ENCODE measurements around the gene L3MBTL4.
"Not testable (repeated sequence)": the region's sequence is repeated elsewhere in the genome, so short reads cannot be mapped to it uniquely, and the experiment has no call there.

L3MBTL4 gene

DNA sequence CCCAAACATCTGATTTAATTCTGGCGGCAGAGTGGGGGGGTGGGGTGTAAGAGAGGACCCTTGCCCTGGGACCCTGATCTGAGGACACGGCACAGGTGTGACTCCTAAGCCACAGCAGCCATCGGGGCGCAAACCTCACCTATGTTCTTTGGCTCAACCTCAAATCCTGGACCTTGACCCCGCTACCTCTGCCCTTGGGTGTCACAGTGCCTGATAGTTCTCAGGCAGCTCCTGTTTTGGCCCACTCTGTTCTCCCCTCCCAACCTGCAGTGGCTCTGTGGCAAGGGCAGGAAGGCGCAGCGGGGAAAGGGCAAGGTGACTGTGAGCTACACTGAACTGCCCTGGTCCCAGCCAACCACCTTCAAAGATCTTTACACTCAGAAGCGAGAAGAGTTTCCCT, 152.8 kb downstream of the L3MBTL4 start:
- POLR2A ChIA-PET: no interaction called here
- H3K4me3 ChIP-seq (ENCODE audit: low read depth, low read length): no peak overlapping the region
- TF ChIP-seq, protein P1, sequence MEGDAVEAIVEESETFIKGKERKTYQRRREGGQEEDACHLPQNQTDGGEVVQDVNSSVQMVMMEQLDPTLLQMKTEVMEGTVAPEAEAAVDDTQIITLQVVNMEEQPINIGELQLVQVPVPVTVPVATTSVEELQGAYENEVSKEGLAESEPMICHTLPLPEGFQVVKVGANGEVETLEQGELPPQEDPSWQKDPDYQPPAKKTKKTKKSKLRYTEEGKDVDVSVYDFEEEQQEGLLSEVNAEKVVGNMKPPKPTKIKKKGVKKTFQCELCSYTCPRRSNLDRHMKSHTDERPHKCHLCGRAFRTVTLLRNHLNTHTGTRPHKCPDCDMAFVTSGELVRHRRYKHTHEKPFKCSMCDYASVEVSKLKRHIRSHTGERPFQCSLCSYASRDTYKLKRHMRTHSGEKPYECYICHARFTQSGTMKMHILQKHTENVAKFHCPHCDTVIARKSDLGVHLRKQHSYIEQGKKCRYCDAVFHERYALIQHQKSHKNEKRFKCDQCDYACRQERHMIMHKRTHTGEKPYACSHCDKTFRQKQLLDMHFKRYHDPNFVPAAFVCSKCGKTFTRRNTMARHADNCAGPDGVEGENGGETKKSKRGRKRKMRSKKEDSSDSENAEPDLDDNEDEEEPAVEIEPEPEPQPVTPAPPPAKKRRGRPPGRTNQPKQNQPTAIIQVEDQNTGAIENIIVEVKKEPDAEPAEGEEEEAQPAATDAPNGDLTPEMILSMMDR (IDR thresholded peaks at IDR 0.05; ENCODE audit: insufficient read depth, low read length, missing control alignments): no peak
- no peak for DNase-seq (ENCODE audit: low read depth, low spot score)
- CTCF ChIA-PET: no interaction called here

DNA sequence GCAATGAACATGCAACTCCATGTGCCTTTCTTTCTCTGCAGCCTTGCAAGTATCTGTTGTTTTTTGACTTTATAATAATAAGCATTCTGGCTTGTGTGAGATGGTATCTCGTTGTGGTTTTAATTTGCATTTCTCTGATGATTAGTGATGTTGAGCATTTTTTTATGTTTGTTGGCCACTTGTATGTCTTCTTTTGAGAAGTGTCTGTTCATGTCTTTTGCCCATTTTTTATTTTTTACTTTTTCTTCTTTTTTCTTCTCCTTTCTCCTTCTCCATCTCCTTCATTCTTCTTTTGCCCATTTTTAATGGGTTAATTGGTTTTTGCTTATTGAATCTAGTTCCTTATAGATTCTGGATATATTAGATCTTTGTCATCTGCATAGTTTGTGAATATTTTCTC, 155.4 kb downstream of the L3MBTL4 start:
- POLR2A ChIA-PET; DNase-seq (ENCODE audit: low read depth, low spot score); H3K4me3 ChIP-seq (ENCODE audit: low read depth, low read length); CTCF ChIA-PET: not testable (repeated sequence)

DNA sequence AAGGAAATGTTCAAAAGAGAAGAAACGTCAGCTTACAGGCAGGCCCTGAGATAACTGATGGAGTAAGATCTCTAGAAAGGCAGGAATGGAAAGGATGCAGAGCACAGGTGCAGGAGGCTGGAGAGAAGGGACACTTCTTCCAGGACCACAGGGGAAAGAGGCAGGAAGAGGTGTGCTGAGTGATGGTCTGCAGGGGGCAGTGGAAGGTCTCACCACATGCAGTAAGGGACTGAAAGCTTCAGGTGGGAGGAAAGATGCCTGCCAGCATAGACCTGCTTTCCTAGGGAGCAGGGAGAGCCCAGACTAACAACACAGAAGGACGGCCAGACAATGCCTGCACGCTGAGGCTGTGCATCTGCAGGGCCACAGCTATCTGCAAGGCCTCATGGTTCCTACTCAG, 156.8 kb downstream of the L3MBTL4 start:
- CTCF ChIA-PET: no interaction called here
- no peak overlapping the region for H3K4me3 ChIP-seq (ENCODE audit: low read depth, low read length)
- POLR2A ChIA-PET: no interaction called here
- TF ChIP-seq, protein P1 (IDR thresholded peaks at IDR 0.05; ENCODE audit: insufficient read depth, low read length, missing control alignments): no peak
- DNase-seq (ENCODE audit: low read depth, low spot score): no peak

DNA sequence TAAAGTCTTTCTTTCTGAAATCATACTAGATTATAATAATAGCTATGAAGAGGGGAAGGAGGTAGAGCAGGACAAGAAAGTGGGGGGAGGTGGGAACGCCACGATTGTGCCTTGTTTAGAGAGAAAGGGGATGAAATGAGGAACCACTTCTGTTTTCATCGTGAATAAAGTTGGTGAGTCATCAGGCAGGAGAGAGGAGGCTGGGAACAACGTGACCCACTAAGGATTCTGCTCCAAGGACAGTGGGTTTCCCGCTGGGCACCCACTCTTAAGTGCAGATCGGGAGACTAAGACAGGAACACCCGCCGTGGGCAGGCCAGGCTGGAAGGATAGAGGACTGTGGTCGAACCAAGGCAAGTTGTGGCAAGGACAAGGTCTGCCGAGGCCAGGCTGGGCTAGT, 158.2 kb downstream of the L3MBTL4 start:
- TF ChIP-seq, protein P1 (IDR thresholded peaks at IDR 0.05; ENCODE audit: insufficient read depth, low read length, missing control alignments): no peak
- no peak overlapping the region for H3K4me3 ChIP-seq (ENCODE audit: low read depth, low read length)
- POLR2A ChIA-PET: no interaction called here
- CTCF ChIA-PET: no interaction called here
- no peak for DNase-seq (ENCODE audit: low read depth, low spot score)

DNA sequence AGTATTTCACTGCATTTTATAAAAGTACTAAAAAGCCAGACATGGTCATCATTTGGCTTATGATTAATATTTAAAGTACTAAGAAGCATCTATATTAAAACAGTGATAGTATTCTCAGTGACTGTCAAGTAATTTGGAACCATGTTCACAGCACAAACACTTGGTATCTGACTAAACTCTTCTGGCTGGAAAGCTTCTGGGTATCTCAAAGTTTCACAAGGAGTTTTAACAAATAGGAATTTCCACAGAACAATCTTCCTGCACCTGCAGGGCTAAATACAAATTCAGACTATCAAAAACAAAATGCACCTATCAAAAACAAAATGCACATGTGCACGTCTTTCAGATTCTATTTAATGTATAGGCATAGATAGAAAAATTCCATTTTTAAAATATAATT, 158.8 kb downstream of the L3MBTL4 start:
- H3K4me3 ChIP-seq (ENCODE audit: low read depth, low read length): no peak overlapping the region
- TF ChIP-seq, protein P1 (IDR thresholded peaks at IDR 0.05; ENCODE audit: insufficient read depth, low read length, missing control alignments): no peak
- ChIA-PET POLR2A (no interaction called here), CTCF (no interaction called here)
- no peak for DNase-seq (ENCODE audit: low read depth, low spot score)

DNA sequence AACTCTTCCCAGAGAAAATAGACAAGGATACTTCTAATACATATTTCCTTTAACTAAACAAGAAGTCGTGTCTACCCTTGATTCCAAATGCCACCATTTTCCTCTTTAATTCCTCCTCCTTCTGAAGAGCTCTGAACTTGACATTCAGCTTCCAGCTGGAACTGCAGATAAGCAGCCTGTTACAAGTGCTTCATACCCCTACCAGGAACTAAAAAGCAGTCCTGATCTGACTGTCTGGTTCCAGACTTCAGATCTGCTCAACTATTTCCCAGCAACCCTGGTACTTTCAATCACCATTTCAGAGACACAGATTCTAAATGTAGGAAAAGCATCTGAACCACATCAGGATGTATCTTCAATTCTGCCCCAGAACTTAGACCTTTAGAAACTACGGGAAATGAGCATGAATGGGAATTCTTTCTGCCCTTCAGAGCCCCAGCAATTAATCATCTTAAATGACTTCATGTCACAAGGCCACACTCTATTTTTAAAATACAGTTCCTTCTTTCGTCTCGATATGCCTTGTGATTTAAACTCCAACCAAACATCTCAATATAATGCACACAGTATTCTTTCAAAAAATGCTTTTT, 159.5 kb downstream of the L3MBTL4 start:
- ChIA-PET POLR2A (no interaction called here), CTCF (no interaction called here)
- TF ChIP-seq, protein P1 (IDR thresholded peaks at IDR 0.05; ENCODE audit: insufficient read depth, low read length, missing control alignments): no peak
- DNase-seq (ENCODE audit: low read depth, low spot score): no peak
- no peak overlapping the region for H3K4me3 ChIP-seq (ENCODE audit: low read depth, low read length)

DNA sequence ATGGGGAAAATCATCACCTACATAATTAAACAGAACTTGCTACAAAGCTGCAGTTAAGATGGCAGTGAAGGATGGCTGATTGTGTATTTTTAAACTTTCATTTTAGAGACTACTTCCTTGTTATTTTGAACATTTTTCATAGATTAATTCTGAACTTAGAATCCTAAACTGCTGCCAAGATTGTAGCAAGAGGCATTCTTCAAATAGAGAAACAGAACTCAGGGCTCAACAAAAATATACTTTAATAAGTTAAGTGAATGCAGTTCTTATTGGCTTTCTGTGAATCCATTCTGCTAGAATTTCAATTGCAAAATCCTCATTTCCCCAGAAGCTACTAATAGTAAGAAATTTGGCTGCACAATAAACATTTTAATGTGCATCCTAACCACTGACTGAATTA, 160.3 kb downstream of the L3MBTL4 start:
- H3K4me3 ChIP-seq (ENCODE audit: low read depth, low read length): no peak overlapping the region
- TF ChIP-seq, protein P1 (IDR thresholded peaks at IDR 0.05; ENCODE audit: insufficient read depth, low read length, missing control alignments): no peak
- no peak for DNase-seq (ENCODE audit: low read depth, low spot score)
- POLR2A ChIA-PET: no interaction called here
- CTCF ChIA-PET: interaction anchor here (1.1 kb wide), 1 partner anchor 35 kb away, joined by 4 read pairs; no protein-coding TSS in a partner anchor
